PC-9 (cell line): ENCODE results near the gene KIAA1958.

Source experiments
- EZH2 ChIP-seq: fragments of 200-600 bp; sonication (generic); IDR thresholded peaks from 2 replicates; pipeline ENCODE4 v1.8.0; 2017; ENCODE audit warnings: antibody characterized with exemption, low read depth
- TF ChIP-seq, protein P1 (sequence below): fragments of 200-600 bp; sonication (generic); conservative IDR thresholded peaks from 2 replicates; pipeline ENCODE4 v1.6.1; 2017; ENCODE audit warnings: mixed run types, antibody characterized with exemption, mild to moderate bottlenecking, moderate library complexity

DNA sequence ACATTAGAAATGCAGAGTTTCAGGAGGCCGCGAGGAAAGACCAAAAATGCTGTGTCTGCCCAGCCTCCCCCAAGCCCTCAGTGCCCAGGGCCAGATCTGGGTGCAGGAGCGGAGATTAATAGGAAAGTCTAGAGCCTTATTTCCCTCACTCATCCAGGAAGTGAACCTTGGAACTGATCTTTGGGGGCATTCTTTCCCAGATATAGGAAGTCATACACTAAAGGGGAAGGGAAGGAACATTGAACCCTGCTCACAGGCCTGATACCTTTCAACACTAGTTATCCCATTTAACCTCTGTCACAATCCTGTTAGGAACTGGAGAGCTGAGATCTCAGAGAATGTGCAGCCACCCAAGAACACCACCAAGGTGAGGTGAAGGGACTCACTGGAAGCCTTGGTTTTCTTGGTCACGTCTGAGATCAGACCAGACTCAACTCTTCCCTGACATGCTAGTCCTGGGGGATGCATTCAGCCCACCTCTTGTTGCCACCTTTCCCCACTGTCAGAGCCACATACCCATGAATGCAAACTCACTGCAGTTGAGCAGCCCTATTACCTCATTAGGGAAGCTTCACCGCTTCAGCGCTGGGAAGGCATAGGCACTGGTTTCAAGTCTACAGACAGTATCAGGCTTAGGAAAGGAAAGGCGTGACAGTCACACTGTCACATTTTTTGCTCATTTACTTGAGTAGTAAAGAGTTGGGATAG, 95.0 kb downstream of the KIAA1958 start:
- TF ChIP-seq, protein P1, sequence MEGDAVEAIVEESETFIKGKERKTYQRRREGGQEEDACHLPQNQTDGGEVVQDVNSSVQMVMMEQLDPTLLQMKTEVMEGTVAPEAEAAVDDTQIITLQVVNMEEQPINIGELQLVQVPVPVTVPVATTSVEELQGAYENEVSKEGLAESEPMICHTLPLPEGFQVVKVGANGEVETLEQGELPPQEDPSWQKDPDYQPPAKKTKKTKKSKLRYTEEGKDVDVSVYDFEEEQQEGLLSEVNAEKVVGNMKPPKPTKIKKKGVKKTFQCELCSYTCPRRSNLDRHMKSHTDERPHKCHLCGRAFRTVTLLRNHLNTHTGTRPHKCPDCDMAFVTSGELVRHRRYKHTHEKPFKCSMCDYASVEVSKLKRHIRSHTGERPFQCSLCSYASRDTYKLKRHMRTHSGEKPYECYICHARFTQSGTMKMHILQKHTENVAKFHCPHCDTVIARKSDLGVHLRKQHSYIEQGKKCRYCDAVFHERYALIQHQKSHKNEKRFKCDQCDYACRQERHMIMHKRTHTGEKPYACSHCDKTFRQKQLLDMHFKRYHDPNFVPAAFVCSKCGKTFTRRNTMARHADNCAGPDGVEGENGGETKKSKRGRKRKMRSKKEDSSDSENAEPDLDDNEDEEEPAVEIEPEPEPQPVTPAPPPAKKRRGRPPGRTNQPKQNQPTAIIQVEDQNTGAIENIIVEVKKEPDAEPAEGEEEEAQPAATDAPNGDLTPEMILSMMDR: no peak
- TF ChIP-seq EZH2: no peak
